Neutrophil (primary cell): Measurements from ENCODE around the gene NEURL2.
A peak's percentile ranks its signal among the peaks of the same experiment; 100 is the strongest.

Experiments used
- H3K27ac ChIP-seq: fragments of 200-600 bp; sonication (generic); 2 replicates; pipeline ENCODE4 v1.5.1; 2016; ENCODE audit warnings: mild to moderate bottlenecking, moderate library complexity
- H3K27me3 ChIP-seq: fragments of 200-600 bp; sonication (generic); 2 replicates; pipeline ENCODE4 v1.6.0; 2016; ENCODE audit warnings: mild to moderate bottlenecking
- H3K36me3 ChIP-seq: fragments of 200-600 bp; sonication (generic); 2 replicates; pipeline ENCODE4 v1.5.1; 2017
- H3K4me1 ChIP-seq, 2 experiments: fragments of 200-600 bp in 1 of 2; sonication (generic) in 1 of 2; 1 replicate in 1 of 2; 2 replicates in 1 of 2; pipeline versions ENCODE4 v1.5.1 to v1.6.1; 2013 to 2016; ENCODE audit warnings: low read depth in 1 of 2, low read length in 1 of 2, mild to moderate bottlenecking in 1 of 2, moderate library complexity in 1 of 2; ENCODE audit not compliant: control insufficient read depth in 1 of 2, insufficient read depth in 1 of 2
- H3K4me3 ChIP-seq, 2 experiments: fragments of 200-600 bp in 1 of 2; sonication (generic) in 1 of 2; 1 replicate in 1 of 2; 2 replicates in 1 of 2; pipeline ENCODE4 v1.5.1; 2013 to 2016; ENCODE audit warnings: low read depth in 1 of 2, low read length in 1 of 2, mild to moderate bottlenecking in 1 of 2, moderate library complexity in 1 of 2
- H3K9me3 ChIP-seq: fragments of 200-600 bp; sonication (generic); 2 replicates; pipeline ENCODE4 v1.5.1; 2016
- TF ChIP-seq, protein P1 (sequence below): fragments of 200-600 bp; sonication (generic); IDR thresholded peaks from 2 replicates; pipeline ENCODE4 v1.5.1; 2016; ENCODE audit warnings: antibody characterized with exemption

NEURL2 gene

DNA sequence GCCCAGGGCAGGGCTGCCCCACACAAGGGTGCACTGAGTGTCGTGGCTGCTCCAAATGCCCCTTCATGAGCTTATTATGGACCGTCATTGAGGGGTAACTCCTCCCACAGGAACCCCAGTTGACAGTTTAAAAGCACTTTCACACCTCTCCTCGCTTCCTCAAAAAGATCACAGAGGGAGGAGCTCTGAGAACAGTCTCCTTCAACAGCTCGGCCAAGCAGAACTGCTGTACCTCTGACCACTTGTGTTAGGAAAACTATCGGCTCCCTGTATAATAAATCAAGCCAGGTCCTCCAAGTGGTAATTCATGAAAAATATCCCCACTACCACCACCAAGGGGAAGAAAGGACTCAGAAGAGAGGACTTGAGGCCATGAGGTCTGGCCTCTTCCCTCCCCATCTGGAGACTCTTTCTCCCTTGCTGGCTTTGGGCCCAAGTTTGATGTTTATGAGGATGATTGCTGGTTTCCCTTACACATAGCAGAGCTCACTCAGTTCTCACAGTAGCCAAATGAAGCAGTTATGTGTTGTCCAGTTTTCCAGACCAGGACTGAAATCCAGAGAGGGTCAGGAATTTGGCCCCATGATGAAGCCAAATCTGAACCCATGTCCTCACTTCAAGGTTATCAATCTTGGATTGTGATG is 48.7 kb downstream of the NEURL2 start:
- Histone ChIP-seq H3K27me3 (no peaks in the 10 kb centered on the region), H3K9me3 (no peaks in the 10 kb centered on the region), H3K36me3 (peaks cover 79% of the 10 kb centered on the region), H3K27ac (peak overlapping the region; percentile 54), H3K4me3 (no peak overlapping the region), H3K4me1 (no peaks in the 10 kb centered on the region)
- TF ChIP-seq, protein P1, sequence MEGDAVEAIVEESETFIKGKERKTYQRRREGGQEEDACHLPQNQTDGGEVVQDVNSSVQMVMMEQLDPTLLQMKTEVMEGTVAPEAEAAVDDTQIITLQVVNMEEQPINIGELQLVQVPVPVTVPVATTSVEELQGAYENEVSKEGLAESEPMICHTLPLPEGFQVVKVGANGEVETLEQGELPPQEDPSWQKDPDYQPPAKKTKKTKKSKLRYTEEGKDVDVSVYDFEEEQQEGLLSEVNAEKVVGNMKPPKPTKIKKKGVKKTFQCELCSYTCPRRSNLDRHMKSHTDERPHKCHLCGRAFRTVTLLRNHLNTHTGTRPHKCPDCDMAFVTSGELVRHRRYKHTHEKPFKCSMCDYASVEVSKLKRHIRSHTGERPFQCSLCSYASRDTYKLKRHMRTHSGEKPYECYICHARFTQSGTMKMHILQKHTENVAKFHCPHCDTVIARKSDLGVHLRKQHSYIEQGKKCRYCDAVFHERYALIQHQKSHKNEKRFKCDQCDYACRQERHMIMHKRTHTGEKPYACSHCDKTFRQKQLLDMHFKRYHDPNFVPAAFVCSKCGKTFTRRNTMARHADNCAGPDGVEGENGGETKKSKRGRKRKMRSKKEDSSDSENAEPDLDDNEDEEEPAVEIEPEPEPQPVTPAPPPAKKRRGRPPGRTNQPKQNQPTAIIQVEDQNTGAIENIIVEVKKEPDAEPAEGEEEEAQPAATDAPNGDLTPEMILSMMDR: no peak

- H3K4me1 ChIP-seq: no peaks in the 10 kb centered on the region
- H3K4me3 ChIP-seq: no peak overlapping the region
- peak overlapping the region; percentile 54 for H3K27ac ChIP-seq
- TF ChIP-seq, protein P1: no peak
- peaks cover 72% of the 10 kb centered on the region for H3K36me3 ChIP-seq
- no peaks in the 10 kb centered on the region for H3K27me3 ChIP-seq
- no peaks in the 10 kb centered on the region for H3K9me3 ChIP-seq
These were observed 49.4 kb downstream of the NEURL2 start for GRCh38 chr20:45841407-45842129.

DNA sequence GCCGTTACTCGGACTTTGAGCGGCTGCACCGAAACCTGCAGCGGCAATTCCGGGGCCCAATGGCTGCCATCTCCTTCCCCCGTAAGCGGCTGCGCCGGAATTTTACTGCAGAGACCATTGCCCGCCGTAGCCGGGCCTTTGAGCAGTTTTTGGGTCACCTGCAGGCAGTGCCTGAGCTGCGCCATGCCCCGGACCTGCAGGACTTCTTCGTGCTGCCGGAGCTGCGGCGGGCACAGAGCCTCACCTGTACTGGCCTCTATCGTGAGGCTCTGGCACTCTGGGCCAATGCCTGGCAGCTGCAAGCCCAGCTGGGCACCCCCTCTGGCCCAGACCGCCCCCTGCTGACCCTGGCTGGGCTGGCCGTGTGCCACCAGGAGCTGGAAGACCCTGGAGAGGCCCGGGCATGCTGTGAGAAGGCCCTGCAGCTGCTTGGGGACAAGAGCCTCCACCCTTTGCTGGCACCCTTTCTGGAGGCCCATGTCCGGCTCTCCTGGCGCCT is 50.3 kb downstream of the NEURL2 start:
- Histone ChIP-seq H3K27ac (no peak overlapping the region), H3K9me3 (no peaks in the 10 kb centered on the region), H3K4me1 (no peaks in the 10 kb centered on the region), H3K27me3 (no peaks in the 10 kb centered on the region), H3K36me3 (peaks cover 64% of the 10 kb centered on the region), H3K4me3 (no peak overlapping the region)
- TF ChIP-seq, protein P1: no peak
